GM06990 (cell line): ENCODE measurements around the gene SLC25A3.

Experiments used
- DNase-seq: peaks from one replicate; pipeline ENCODE4 v3.0.0-alpha.2; 2011; ENCODE audit not compliant: insufficient read length; ENCODE audit errors: extremely low read depth
- H3K27me3 ChIP-seq: replicated peaks from 2 replicates; pipeline ENCODE4 v1.6.0; 2011; ENCODE audit warnings: low read length; ENCODE audit not compliant: control insufficient read depth, insufficient read depth
- H3K36me3 ChIP-seq: 2 replicates; pipeline ENCODE4 v1.5.1; 2011; ENCODE audit warnings: low read length; ENCODE audit not compliant: control insufficient read depth, insufficient read depth
- H3K4me3 ChIP-seq: replicated peaks from 2 replicates; pipeline ENCODE4 v1.5.1; 2011; ENCODE audit warnings: low read depth, mild to moderate bottlenecking, control low read depth, low read length
- CTCF ChIP-seq: IDR thresholded peaks from 2 replicates; pipeline ENCODE4 v1.5.1; 2011; ENCODE audit warnings: low read length, control low read depth, mild to moderate bottlenecking, inconsistent platforms; ENCODE audit not compliant: insufficient read depth, poor library complexity, severe bottlenecking

Gene SLC25A3

GRCh38 chr12:98644433-98644711 is 50.9 kb downstream of the SLC25A3 start:
- H3K27me3 ChIP-seq = no peaks in the 10 kb centered on the region
- no peaks in the 10 kb centered on the region; the same call in none of the 2 replicates for H3K36me3 ChIP-seq
- H3K4me3 ChIP-seq = peak overlapping the region; percentile 94
- DNase-seq = no peak
- TF ChIP-seq CTCF = peak; percentile 2

- peak; percentile 99 for DNase-seq
- TF ChIP-seq CTCF = no peak
- Histone ChIP-seq H3K36me3 (no peaks in the 10 kb centered on the region; the same call in none of the 2 replicates), H3K4me3 (peak within 1 kb of the TSS; percentile 94), H3K27me3 (no peaks in the 10 kb centered on the region)
Measured at GRCh38 chr12:98644712-98645571, 51.5 kb downstream of the SLC25A3 start, which contains the start of the genes APAF1 and IKBIP. Gene APAF1 (plus strand): TSS chr12:98645290. CDS start chr12:98648360, 3,070 bp downstream. Gene IKBIP (minus strand): TSS chr12:98644788. CDS start chr12:98644701, 87 bp downstream.

- Histone ChIP-seq H3K36me3 (no peaks in the 10 kb centered on the region; the same call in none of the 2 replicates), H3K27me3 (no peaks in the 10 kb centered on the region), H3K4me3 (peak overlapping the region; percentile 94)
- no peak for DNase-seq
- TF ChIP-seq CTCF = no peak
Measured at GRCh38 chr12:98645572-98646067, 52.1 kb downstream of the SLC25A3 start.

- no peaks in the 10 kb centered on the region for H3K27me3 ChIP-seq
- no peaks in the 10 kb centered on the region; the same call in none of the 2 replicates for H3K36me3 ChIP-seq
- TF ChIP-seq CTCF = peak; percentile 18
- H3K4me3 ChIP-seq = peak overlapping the region; percentile 94
- no peak for DNase-seq
Measured at GRCh38 chr12:98646294-98647090, 53.0 kb downstream of the SLC25A3 start.

GRCh38 chr12:98651328-98651727 is 57.8 kb downstream of the SLC25A3 start:
- no peaks in the 10 kb centered on the region for H3K27me3 ChIP-seq
- H3K4me3 ChIP-seq = no peak overlapping the region
- TF ChIP-seq CTCF = no peak
- H3K36me3 ChIP-seq = no peaks in the 10 kb centered on the region; the same call in none of the 2 replicates
- DNase-seq = no peak
